ENCODE data around the gene PRR5L. TPM values are rescaled to one million over a fixed set of nuclear protein-coding genes. Genes with fewer than 3 reads are reported as not detected.

PRR5L gene
- total RNA-seq, 1 donor from 2014 or later: 32.5 TPM

DNA sequence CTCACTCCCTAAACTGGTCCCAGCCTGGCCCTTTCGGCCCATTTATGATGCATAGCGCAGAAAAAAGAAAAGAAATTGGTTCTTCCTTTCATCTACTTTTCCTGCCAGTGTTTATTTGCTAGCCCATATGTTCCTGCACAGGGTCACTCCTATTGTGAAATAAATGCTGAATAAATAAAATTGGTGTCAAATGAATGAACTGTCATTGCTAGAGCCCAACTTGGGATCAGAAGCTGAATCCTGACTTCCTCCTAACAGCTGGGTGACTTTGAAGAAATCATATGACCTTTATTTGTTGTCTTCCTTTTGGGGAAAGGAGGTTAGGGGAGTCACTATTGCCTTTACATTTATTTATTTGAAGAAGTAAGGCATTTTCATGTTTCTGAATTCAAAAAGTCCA lies 92.0 kb downstream of the PRR5L start:
- Histone ChIP-seq H3K4me1 (no peaks in the 10 kb centered on the region), H3K9me3 (no peaks in the 10 kb centered on the region), H3K27ac (no peak overlapping the region), H3K4me3 (no peak overlapping the region), H3K27me3 (no peaks in the 10 kb centered on the region), H3K36me3 (no peaks in the 10 kb centered on the region)
- intact Hi-C loops (cut with DNase I): no loop called here
- DNase-seq (ENCODE audit: low spot score in 2 of 2): no peak
- no peak for TF ChIP-seq CTCF (IDR thresholded peaks at IDR 0.05)

DNA sequence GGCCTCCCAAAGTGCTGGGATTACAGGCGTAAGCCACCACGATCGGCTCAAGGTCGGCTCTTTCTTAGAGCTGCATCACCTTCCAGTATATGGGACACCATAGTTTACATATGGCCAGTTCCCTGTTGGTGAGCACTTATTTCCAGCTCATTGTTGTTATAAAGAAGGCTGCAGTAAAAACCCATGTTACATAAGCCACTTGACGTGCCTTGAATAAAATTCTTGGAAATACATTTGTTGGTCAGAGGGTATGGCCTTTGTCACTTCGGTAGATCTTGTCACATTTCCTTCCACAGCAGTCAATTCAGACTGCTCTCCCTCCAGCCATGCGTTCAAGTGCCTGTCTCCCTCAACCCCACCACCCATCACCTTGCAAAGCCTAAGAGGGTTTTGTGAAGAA lies 92.9 kb downstream of the PRR5L start:
- Histone ChIP-seq H3K27ac (no peak overlapping the region), H3K9me3 (no peaks in the 10 kb centered on the region), H3K36me3 (no peaks in the 10 kb centered on the region), H3K4me1 (no peaks in the 10 kb centered on the region), H3K4me3 (no peak overlapping the region), H3K27me3 (no peaks in the 10 kb centered on the region)
- intact Hi-C loops (cut with DNase I): no loop called here
- DNase-seq (ENCODE audit: low spot score in 2 of 2): no peak
- no peak for TF ChIP-seq CTCF (IDR thresholded peaks at IDR 0.05)

DNA sequence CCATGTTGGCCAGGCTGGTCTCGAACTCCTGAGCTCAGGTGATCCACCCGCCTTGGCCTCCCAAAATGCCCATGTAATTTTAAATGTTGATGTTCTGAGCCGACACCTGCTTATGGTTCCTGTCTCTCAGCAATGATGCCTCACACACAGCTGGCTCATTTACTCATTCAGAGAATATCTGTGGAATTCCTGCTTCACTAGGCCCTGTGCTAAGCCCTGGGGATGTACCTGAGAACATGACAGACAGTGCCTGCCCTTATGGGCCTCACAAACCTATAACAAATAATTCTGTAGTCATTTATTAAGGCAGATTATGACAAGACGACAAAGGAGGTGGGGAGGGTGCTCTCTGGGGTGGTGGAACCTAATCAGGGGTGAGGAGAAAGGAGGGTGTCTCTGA lies 93.7 kb downstream of the PRR5L start:
- intact Hi-C loops (cut with DNase I): no loop called here
- Histone ChIP-seq H3K4me1 (no peaks in the 10 kb centered on the region), H3K27me3 (no peaks in the 10 kb centered on the region), H3K4me3 (no peak overlapping the region), H3K27ac (no peak overlapping the region), H3K9me3 (no peaks in the 10 kb centered on the region), H3K36me3 (no peaks in the 10 kb centered on the region)
- TF ChIP-seq CTCF (IDR thresholded peaks at IDR 0.05): no peak
- DNase-seq (ENCODE audit: low spot score in 2 of 2): no peak

GRCh38 chr11:36390963-36391471 lies 94.9 kb downstream of the PRR5L start:
- intact Hi-C loops (cut with DNase I): no loop called here
- no peak overlapping the region for H3K4me3 ChIP-seq

GRCh38 chr11:36392196-36392595 lies 96.1 kb downstream of the PRR5L start:
- no peaks in the 10 kb centered on the region for H3K9me3 ChIP-seq
- H3K4me3 ChIP-seq: no peak overlapping the region
- H3K36me3 ChIP-seq: no peaks in the 10 kb centered on the region
- H3K27me3 ChIP-seq: no peaks in the 10 kb centered on the region
- H3K4me1 ChIP-seq: no peaks in the 10 kb centered on the region
- no peak overlapping the region for H3K27ac ChIP-seq
- no peak for DNase-seq (ENCODE audit: low spot score in 2 of 2)
- TF ChIP-seq CTCF (IDR thresholded peaks at IDR 0.05): no peak
- intact Hi-C loops (cut with DNase I): no loop called here

More at GRCh38 chr11:36390963-36391471, 94.9 kb downstream of the PRR5L start:
- Histone ChIP-seq H3K4me1 (no peaks in the 10 kb centered on the region), H3K36me3 (no peaks in the 10 kb centered on the region), H3K27ac (no peak overlapping the region), H3K9me3 (no peaks in the 10 kb centered on the region), H3K27me3 (no peaks in the 10 kb centered on the region)
- no peak for TF ChIP-seq CTCF (IDR thresholded peaks at IDR 0.05)
- DNase-seq (ENCODE audit: low spot score in 2 of 2): no peak

DNA sequence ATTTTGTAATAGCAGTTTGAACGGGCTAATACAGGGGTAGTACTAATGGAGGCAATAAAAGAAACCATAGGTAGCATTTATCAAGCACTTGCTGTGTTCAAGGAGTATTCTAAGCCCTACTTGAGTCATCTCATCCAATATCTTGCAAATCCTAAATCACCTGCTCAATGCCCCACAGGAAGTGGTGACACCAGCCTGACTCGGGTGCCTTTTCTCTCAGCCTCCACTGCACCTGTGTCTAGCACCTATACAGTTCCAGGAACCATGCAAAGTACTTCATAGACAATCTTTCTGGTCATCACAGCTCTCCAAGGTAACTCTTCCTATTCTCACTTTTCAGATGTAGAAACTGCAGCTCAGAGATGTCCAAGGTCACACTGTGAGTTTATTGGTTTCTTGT lies 98.0 kb downstream of the PRR5L start:
- Histone ChIP-seq H3K36me3 (no peaks in the 10 kb centered on the region), H3K4me3 (no peak overlapping the region), H3K4me1 (no peaks in the 10 kb centered on the region), H3K9me3 (no peaks in the 10 kb centered on the region), H3K27me3 (no peaks in the 10 kb centered on the region), H3K27ac (no peak overlapping the region)
- intact Hi-C loops (cut with DNase I): no loop called here
- DNase-seq (ENCODE audit: low spot score in 2 of 2): no peak
- TF ChIP-seq CTCF (IDR thresholded peaks at IDR 0.05): no peak

All from ascending aorta (tissue), 2 donors.